ENCODE results near the gene DCDC2B.
A peak's percentile ranks its signal among the peaks of the same experiment; 100 is the strongest.

The DCDC2B gene

GRCh38 chr1:32195972-32196823 lies 12.7 kb upstream of the DCDC2B start:
- DNase-seq (ENCODE audit: low read depth): no peak

GRCh38 chr1:32197074-32197473 lies 11.8 kb upstream of the DCDC2B start:
- no peak for DNase-seq (ENCODE audit: low read depth)
- no peak overlapping the region for H3K4me3 ChIP-seq (ENCODE audit: low read depth, low read length)
- TF ChIP-seq, protein P1, sequence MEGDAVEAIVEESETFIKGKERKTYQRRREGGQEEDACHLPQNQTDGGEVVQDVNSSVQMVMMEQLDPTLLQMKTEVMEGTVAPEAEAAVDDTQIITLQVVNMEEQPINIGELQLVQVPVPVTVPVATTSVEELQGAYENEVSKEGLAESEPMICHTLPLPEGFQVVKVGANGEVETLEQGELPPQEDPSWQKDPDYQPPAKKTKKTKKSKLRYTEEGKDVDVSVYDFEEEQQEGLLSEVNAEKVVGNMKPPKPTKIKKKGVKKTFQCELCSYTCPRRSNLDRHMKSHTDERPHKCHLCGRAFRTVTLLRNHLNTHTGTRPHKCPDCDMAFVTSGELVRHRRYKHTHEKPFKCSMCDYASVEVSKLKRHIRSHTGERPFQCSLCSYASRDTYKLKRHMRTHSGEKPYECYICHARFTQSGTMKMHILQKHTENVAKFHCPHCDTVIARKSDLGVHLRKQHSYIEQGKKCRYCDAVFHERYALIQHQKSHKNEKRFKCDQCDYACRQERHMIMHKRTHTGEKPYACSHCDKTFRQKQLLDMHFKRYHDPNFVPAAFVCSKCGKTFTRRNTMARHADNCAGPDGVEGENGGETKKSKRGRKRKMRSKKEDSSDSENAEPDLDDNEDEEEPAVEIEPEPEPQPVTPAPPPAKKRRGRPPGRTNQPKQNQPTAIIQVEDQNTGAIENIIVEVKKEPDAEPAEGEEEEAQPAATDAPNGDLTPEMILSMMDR (IDR thresholded peaks at IDR 0.05; ENCODE audit: insufficient read depth, low read depth, low read length, missing control alignments): no peak

More at GRCh38 chr1:32195972-32196823, 12.7 kb upstream of the DCDC2B start:
- TF ChIP-seq, protein P1 (IDR thresholded peaks at IDR 0.05; ENCODE audit: insufficient read depth, low read depth, low read length, missing control alignments): no peak
- no peak overlapping the region for H3K4me3 ChIP-seq (ENCODE audit: low read depth, low read length)

- no peak overlapping the region for H3K4me3 ChIP-seq (ENCODE audit: low read depth, low read length)
- TF ChIP-seq, protein P1 (IDR thresholded peaks at IDR 0.05; ENCODE audit: insufficient read depth, low read depth, low read length, missing control alignments): no peak
- no peak for DNase-seq (ENCODE audit: low read depth)
These were observed 11.1 kb upstream of the DCDC2B start for GRCh38 chr1:32197837-32198236.

DNA sequence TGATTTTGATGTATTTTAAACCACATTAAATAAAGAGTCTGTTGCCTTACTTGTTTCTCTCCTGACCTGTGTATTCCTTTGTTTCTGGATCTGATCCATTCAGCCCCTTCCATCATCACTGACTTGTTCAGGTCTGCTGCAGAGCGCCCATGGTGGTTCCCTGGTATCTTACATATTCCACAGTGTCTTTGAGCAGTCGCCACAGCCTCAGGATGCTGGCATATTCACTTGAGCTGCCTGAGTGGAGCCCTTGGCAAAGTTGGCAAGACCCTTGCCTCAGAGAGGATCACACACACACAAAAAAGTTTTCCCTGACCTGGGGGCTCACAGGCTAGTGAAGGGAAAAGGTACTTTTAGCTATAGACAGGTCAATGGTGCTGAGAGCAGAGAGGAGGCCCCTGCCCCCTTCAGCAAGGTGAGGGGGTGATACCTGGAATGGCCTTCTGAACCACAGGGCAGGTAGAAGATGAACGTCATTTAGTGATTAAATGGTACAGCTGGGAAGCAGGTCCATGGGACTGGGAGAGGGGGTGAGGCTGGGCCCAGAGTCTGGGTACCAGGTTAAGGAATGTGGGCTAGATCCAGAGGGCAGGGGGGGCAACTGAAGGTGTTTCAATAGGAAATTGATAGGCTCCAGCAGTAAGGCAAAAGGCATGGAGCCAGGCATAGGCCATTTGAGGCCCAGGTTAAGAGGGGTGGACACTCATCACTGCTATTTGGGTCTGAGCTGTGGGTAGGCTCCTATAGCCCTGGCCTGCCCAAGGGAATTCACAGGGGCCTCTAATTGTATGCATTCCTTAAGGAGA lies 10.4 kb upstream of the DCDC2B start:
- no peak for DNase-seq (ENCODE audit: low read depth)
- TF ChIP-seq, protein P1 (IDR thresholded peaks at IDR 0.05; ENCODE audit: insufficient read depth, low read depth, low read length, missing control alignments): no peak
- H3K4me3 ChIP-seq (ENCODE audit: low read depth, low read length): no peak overlapping the region

GRCh38 chr1:32199043-32199716 lies 9.7 kb upstream of the DCDC2B start:
- TF ChIP-seq, protein P1 (IDR thresholded peaks at IDR 0.05; ENCODE audit: insufficient read depth, low read depth, low read length, missing control alignments): no peak
- no peak overlapping the region for H3K4me3 ChIP-seq (ENCODE audit: low read depth, low read length)
- DNase-seq (ENCODE audit: low read depth): no peak

GRCh38 chr1:32199717-32200072 lies 9.2 kb upstream of the DCDC2B start:
- TF ChIP-seq, protein P1 (IDR thresholded peaks at IDR 0.05; ENCODE audit: insufficient read depth, low read depth, low read length, missing control alignments): no peak
- DNase-seq (ENCODE audit: low read depth): no peak
- H3K4me3 ChIP-seq (ENCODE audit: low read depth, low read length): peak overlapping the region; percentile 82
